K562 (cell line): ENCODE measurements around the gene NPB. TPM values are rescaled to one million over a fixed set of nuclear protein-coding genes. Genes with fewer than 3 reads are reported as not detected.
A peak's percentile ranks its signal among the peaks of the same experiment; 100 is the strongest.

Source experiments
- ASH1L ChIP-seq: fragments of 450-650 bp; IDR thresholded peaks from 2 replicates; pipeline ENCODE4 v1.6.1; 2018; ENCODE audit warnings: borderline replicate concordance, mild to moderate bottlenecking, low read depth; ENCODE audit not compliant: partially characterized antibody
- CGGBP1 ChIP-seq: fragments of 250-450 bp; sonication (Bioruptor Pico); IDR thresholded peaks from 2 replicates; pipeline ENCODE4 v1.9.0; 2021; ENCODE audit warnings: mild to moderate bottlenecking
- DNMT1 ChIP-seq: fragments of 450-650 bp; IDR thresholded peaks from 2 replicates; pipeline ENCODE4 v1.6.1; 2016; ENCODE audit warnings: antibody characterized with exemption, mild to moderate bottlenecking
- DPF2 ChIP-seq: fragments of 450-650 bp; IDR thresholded peaks from 2 replicates; pipeline ENCODE4 v1.6.1; 2016
- GABPB2 ChIP-seq: fragments of 250-450 bp; sonication (Bioruptor Pico); conservative IDR thresholded peaks from 2 replicates; pipeline ENCODE4 v1.5.1; 2021; ENCODE audit warnings: mild to moderate bottlenecking
- HSF4 ChIP-seq: fragments of 250-450 bp; sonication (Bioruptor Pico); IDR thresholded peaks from 2 replicates; pipeline ENCODE4 v2.1.2; 2022; ENCODE audit warnings: mild to moderate bottlenecking, moderate library complexity, borderline replicate concordance
- NFRKB ChIP-seq: fragments of 450-650 bp; IDR thresholded peaks from 2 replicates; pipeline ENCODE4 v1.6.1; 2016; ENCODE audit warnings: low read depth
- RERE ChIP-seq: sonication (generic); formaldehyde crosslinking; IDR thresholded peaks from 2 replicates; pipeline ENCODE4 v1.8.0; 2023; ENCODE audit warnings: missing genetic modification reagents, mild to moderate bottlenecking, borderline replicate concordance
- SIN3B ChIP-seq: fragments of 450-650 bp; IDR thresholded peaks from 2 replicates; pipeline ENCODE4 v1.6.1; 2017; ENCODE audit warnings: low read depth, mild to moderate bottlenecking, moderate library complexity
- SMARCB1 ChIP-seq: IDR thresholded peaks from 2 replicates; pipeline ENCODE4 v1.6.1; 2011; ENCODE audit warnings: improper control_type of control experiment, low read depth; ENCODE audit not compliant: insufficient read length
- TFAP4 ChIP-seq: sonication (generic); formaldehyde crosslinking; IDR thresholded peaks from 2 replicates; pipeline ENCODE4 v1.8.0; 2022; ENCODE audit warnings: missing genetic modification reagents, mild to moderate bottlenecking, moderate library complexity, borderline replicate concordance
- THRA ChIP-seq: fragments of 450-650 bp; IDR thresholded peaks from 2 replicates; pipeline ENCODE4 v1.6.1; 2017; ENCODE audit warnings: mild to moderate bottlenecking, moderate library complexity
- ZNF12 ChIP-seq: sonication (generic); formaldehyde crosslinking; IDR thresholded peaks from 2 replicates; pipeline ENCODE4 v1.4.0; 2020; ENCODE audit warnings: mild to moderate bottlenecking, missing genetic modification reagents
- ZNF77 ChIP-seq: fragments of 250-450 bp; sonication (Bioruptor Pico); IDR thresholded peaks from 2 replicates; pipeline ENCODE4 v1.5.0; 2020
- ZNF830 ChIP-seq: fragments of 250-450 bp; sonication (Bioruptor Pico); IDR thresholded peaks from 2 replicates; pipeline ENCODE4 v1.5.0; 2021; ENCODE audit warnings: mild to moderate bottlenecking
- polyA plus RNA-seq, 8 experiments: library from polyadenylated mRNA; depleted of rRNA in 4 of 8; stranded (reverse) in 5 of 8; unstranded in 3 of 8; fragments of >200 nt; fragmentation: Nextera tagmentation in 2 of 8; fragmentation: Illumina TruSeq in 1 of 8; extraction: Ambion mirVana in 2 of 8; extraction: Trizol in 1 of 8; gene quantifications; 2 replicates each; pipeline versions ENCODE4 v1.2.1 to v1.2.3, GENCODE V29; 2011 to 2014; ENCODE audit warnings: inconsistent platforms in 1 of 8, missing spikeins in 1 of 8
- total RNA-seq, 7 experiments: library from RNA; depleted of rRNA in 6 of 7; stranded (reverse); fragments of >200 nt in 6 of 7; fragmentation: Illumina TruSeq in 2 of 7; extraction: Trizol in 2 of 7; gene quantifications; 2 replicates each; pipeline versions ENCODE4 v1.2.1 to v1.2.3, GENCODE V29; 2011 to 2021; ENCODE audit warnings: low replicate concordance in 1 of 7

The NPB gene
- total and polyA plus RNA-seq, 9 of the 15 experiments (the other 6 are each of a cell fraction or from before 2014, with no cell fraction given) = 0.03 to 0.61 (median 0.14) TPM; not detected in 2

GRCh38 chr17:81912441-81913309 lies 10.6 kb downstream of the NPB start (continued):
- TF ChIP-seq ZNF12 (CRISPR knock-in tag) = no peak
- TF ChIP-seq GABPB2 (CRISPR knock-in tag) = no peak
- no peak for TF ChIP-seq NFRKB
- no peak for TF ChIP-seq ASH1L
- no peak for TF ChIP-seq DNMT1
- no peak for TF ChIP-seq SMARCB1
- TF ChIP-seq THRA = no peak
- TF ChIP-seq DPF2 = peak; percentile 82
- TF ChIP-seq CGGBP1 = no peak
- TF ChIP-seq ZNF77 = no peak
- no peak for TF ChIP-seq SIN3B
- TF ChIP-seq TFAP4 (CRISPR knock-in tag) = peak; percentile 92
- no peak for TF ChIP-seq ZNF830 (CRISPR knock-in tag)
- TF ChIP-seq HSF4 (CRISPR knock-in tag) = no peak
- no peak for TF ChIP-seq RERE (CRISPR knock-in tag)
